ENCODE measurements around the gene MTERF4. TPM values are rescaled to one million over a fixed set of nuclear protein-coding genes. Genes with fewer than 3 reads are reported as not detected.

Gene MTERF4
- total and polyA plus RNA-seq, 2 of the 8 experiments (the other 6 are each of a cell fraction or from before 2014, with no cell fraction given): 25.9 to 28.5 TPM

DNA sequence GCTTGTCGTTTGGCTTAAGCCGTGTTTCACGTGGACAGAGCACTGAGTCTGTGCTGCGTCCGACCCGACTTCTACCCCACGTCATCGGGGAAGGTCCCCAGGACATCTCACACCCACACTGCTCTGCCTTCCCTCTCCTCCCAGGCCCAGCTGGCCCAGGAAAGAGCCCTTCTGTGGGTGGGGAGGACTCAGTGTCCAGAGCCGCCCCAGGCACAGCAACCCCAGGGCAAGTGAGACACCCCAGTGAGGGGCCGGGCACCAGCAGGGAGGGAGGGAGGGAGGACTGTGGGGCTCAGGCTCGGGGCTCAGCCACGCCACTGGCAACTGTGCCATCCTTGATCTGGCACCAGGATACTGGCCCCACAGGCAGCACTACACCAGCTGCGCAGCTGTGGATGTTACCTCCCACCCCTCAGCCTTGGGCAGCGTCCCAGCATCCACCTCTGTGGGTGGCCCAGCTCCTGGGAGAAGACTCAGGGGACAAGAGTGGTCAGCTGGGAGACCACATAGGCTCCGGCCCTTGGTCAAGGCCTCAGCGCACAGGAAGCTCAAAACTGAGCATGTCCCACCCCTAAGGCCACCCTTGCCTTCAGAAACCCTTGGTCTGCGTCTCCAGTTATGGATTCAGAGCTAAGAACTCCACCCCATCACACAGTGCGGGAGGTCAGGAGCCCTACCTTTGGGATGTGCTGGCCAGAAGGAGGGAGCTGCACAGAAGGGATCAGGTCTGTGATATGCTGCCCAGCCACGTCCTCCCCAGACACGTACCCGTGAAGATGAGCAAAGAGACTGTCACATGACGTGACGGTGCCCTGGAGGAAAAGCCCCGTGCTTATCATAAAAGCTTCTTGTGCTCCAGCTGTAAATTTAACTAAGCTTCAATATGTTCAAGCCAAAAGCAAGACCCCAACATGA, 35.4 kb upstream of the MTERF4 start:
- 92% methylated on average over 19 of the region's 24 CpGs; no CpG with 5 or more reads in 1 of the 2 experiments for WGBS, 2 experiments (ENCODE audit: extremely low coverage in 1 of 2, insufficient coverage in 1 of 2, insufficient read length in 1 of 2, insufficient replicate concordance in 2 of 2, low coverage in 1 of 2, low lambda C conversion rate in 2 of 2, missing lambda C conversion rate in 1 of 2)
- no peak overlapping the region for H2BK5ac ChIP-seq (ENCODE audit: low read depth, low read length)
- H2BK15ac ChIP-seq (ENCODE audit: low read length): no peak overlapping the region
- H3K4me2 ChIP-seq (ENCODE audit: insufficient read depth in 1 of 2, low read depth in 2 of 2, low read length in 2 of 2): no peak overlapping the region
- peaks cover 0 to 15% of the 10 kb centered on the region in 2 experiments for H4K20me1 ChIP-seq (replicated peaks in 1 of 2; ENCODE audit: control insufficient read depth in 1 of 2, insufficient read depth in 2 of 2, low read length in 2 of 2)
- no peak overlapping the region for H3K23ac ChIP-seq (ENCODE audit: insufficient read length)
- no peak overlapping the region for H3K4ac ChIP-seq (replicated peaks; ENCODE audit: insufficient read length, low read depth, low read length)
- no peak overlapping the region for H3K9ac ChIP-seq (replicated peaks in 1 of 4; ENCODE audit: extremely low read depth in 1 of 4, low read depth in 3 of 4, low read length in 3 of 4)
- H3K79me1 ChIP-seq (ENCODE audit: low read depth, low read length): no peaks in the 10 kb centered on the region; the same call in none of the 2 replicates
- no peak overlapping the region for H2BK12ac ChIP-seq (ENCODE audit: low read depth, low read length)
- H2BK120ac ChIP-seq (replicated peaks; ENCODE audit: low read depth, low read length): no peak overlapping the region
- H3K36me3 ChIP-seq (ENCODE audit: control insufficient read depth in 2 of 4, insufficient read depth in 4 of 4, low read length in 3 of 4): peaks cover 6 to 34% (median 20%) of the 10 kb centered on the region in 4 experiments; a peak in 7 of 8 replicates
- H3K79me2 ChIP-seq (ENCODE audit: control insufficient read depth in 1 of 2, insufficient read depth in 2 of 2, low read length in 2 of 2): no peaks in the 10 kb centered on the region
- H3K9me3 ChIP-seq (ENCODE audit: insufficient read depth in 2 of 2, low read depth in 1 of 2, low read length in 1 of 2): no peaks in the 10 kb centered on the region
- ChIA-PET POLR2A (ENCODE audit: partially characterized antibody) (interaction anchor here (1.3 kb wide), 1 partner anchor 12 kb away, joined by 4 read pairs; the partner anchor contains the start of gene PASK), CTCF (ENCODE audit: partially characterized antibody) (interaction anchor here (1.1 to 1.4 kb wide), 3 partner anchors 13 to 286 kb away, joined by 3 read pairs; no protein-coding TSS in a partner anchor)
- no peak overlapping the region for H4K8ac ChIP-seq (ENCODE audit: extremely low read depth, insufficient read depth, low read length)
- H3K23me2 ChIP-seq (ENCODE audit: low read depth, low read length): no peaks in the 10 kb centered on the region
- no peak overlapping the region for H3K56ac ChIP-seq (replicated peaks; ENCODE audit: insufficient read length, low read depth, low read length)
- H3K4me1 ChIP-seq (replicated peaks in 1 of 4; ENCODE audit: control insufficient read depth in 3 of 4, insufficient read depth in 4 of 4, low read length in 3 of 4): no peaks in the 10 kb centered on the region
- no peak for DNase-seq (ENCODE audit: low read depth in 1 of 2, low spot score in 2 of 2)
- H2BK20ac ChIP-seq (ENCODE audit: low read length): no peak overlapping the region
- no peak overlapping the region for H4K91ac ChIP-seq (replicated peaks; ENCODE audit: insufficient read length, low read length)
- TF ChIP-seq TCF12 (IDR thresholded peaks at IDR 0.05; ENCODE audit: low read depth, low read length): no peak
- TF ChIP-seq JUND (IDR thresholded peaks at IDR 0.05; ENCODE audit: low read length): no peak
- TF ChIP-seq, protein P1, sequence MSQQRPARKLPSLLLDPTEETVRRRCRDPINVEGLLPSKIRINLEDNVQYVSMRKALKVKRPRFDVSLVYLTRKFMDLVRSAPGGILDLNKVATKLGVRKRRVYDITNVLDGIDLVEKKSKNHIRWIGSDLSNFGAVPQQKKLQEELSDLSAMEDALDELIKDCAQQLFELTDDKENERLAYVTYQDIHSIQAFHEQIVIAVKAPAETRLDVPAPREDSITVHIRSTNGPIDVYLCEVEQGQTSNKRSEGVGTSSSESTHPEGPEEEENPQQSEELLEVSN (IDR thresholded peaks at IDR 0.05): no peak
- TF ChIP-seq KDM1A (IDR thresholded peaks at IDR 0.05; ENCODE audit: borderline replicate concordance, low read length): no peak
- no peak overlapping the region for H2AK5ac ChIP-seq (ENCODE audit: low read depth, low read length)
- H2AFZ ChIP-seq (ENCODE audit: low read length): no peak overlapping the region
- no peak for FAIRE-seq
- H3K14ac ChIP-seq (ENCODE audit: insufficient read length): no peak overlapping the region
- no peaks in the 10 kb centered on the region for H3K27me3 ChIP-seq (replicated peaks in 1 of 4; ENCODE audit: control insufficient read depth in 3 of 4, extremely low read depth in 1 of 4, insufficient read depth in 3 of 4, low read length in 3 of 4)
- no peak overlapping the region for H3K4me3 ChIP-seq (ENCODE audit: extremely low read depth in 1 of 4, insufficient read depth in 2 of 4, low read depth in 3 of 4, low read length in 4 of 4)
- no peak overlapping the region for H3K18ac ChIP-seq (ENCODE audit: extremely low read depth, low read length)
- no peak overlapping the region for H3K27ac ChIP-seq (ENCODE audit: low read depth, low read length)
- no peak overlapping the region for H4K5ac ChIP-seq (ENCODE audit: insufficient read length, low read depth, low read length)

Measured in H1 (cell line).